Measurements from ENCODE around the gene OSTM1. TPM values are rescaled to one million over a fixed set of nuclear protein-coding genes. Genes with fewer than 3 reads are reported as not detected.
"Not testable (repeated sequence)": the region's sequence is repeated elsewhere in the genome, so short reads cannot be mapped to it uniquely, and the experiment has no call there.

Gene OSTM1
- total RNA-seq, 2 donors from 2014 or later, result 44.6 to 73.1 TPM

DNA sequence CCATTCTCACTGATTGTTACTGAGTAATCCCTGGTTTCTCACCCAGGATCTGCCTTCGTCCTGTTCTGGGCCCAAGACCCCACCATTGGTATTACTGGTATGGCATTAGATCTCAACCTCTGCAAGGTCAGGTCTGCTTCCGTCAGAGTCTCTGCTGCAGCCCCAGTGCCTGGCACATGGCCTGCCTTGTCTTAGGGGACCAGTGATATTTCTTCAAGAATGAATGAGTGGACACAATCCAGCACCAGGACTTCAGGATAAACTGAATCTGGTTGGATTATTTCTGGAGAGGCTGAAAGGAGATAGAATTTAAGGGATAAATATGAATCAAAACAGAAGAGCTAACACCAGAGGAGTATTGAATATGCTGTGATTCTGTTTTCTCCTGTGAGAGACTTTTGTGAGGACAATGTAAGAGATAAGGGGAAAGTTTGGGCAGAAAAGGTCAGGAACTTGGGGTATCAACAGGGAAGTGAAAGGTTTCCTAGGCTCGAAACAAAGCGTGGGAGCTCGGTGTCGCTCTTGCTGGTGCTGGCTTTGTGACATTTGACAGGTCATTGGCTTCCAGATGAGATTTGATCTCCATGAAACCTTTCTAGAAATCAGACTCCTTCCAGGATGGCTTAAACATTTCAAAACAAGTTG is 53.9 kb downstream of the OSTM1 start:
- intact Hi-C loops (cut with DNase I), result no loop called here

DNA sequence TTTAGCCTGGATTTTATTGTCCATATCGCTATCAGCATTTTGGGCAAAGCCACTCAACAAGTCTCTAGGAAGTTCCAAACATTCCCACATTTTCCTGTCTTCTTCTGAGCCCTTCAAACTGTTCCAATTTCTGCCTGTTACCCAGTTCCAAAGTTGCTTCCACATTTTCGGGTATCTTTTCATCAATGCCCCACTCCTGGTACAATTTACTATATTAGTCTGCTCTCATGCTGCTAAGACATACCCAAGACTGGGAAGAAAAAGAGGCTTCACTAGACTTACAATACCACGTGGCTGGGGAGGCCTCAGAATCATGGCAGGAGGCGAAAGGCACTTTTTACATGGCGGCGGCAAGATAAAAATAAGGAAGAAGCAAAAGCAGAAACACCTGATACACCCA is 58.3 kb downstream of the OSTM1 start:
- H3K9me3 ChIP-seq; H3K27ac ChIP-seq; H3K36me3 ChIP-seq; H3K27me3 ChIP-seq (replicated peaks; ENCODE audit: insufficient read depth); H3K4me3 ChIP-seq; intact Hi-C loops (cut with DNase I); H3K4me1 ChIP-seq (replicated peaks); DNase-seq (ENCODE audit: low spot score): not testable (repeated sequence)
- 87% methylated on average over 6 of the region's 6 CpGs for WGBS

More for the DNA sequence above, 53.9 kb downstream of the OSTM1 start:
- Histone ChIP-seq H3K27me3 (replicated peaks; ENCODE audit: insufficient read depth) (no peaks in the 10 kb centered on the region), H3K4me3 (no peak overlapping the region), H3K9me3 (no peaks in the 10 kb centered on the region), H3K27ac (no peak overlapping the region), H3K36me3 (no peaks in the 10 kb centered on the region), H3K4me1 (replicated peaks) (no peaks in the 10 kb centered on the region)
- 94% methylated on average over 6 of the region's 6 CpGs for WGBS
- TF ChIP-seq, protein P1, sequence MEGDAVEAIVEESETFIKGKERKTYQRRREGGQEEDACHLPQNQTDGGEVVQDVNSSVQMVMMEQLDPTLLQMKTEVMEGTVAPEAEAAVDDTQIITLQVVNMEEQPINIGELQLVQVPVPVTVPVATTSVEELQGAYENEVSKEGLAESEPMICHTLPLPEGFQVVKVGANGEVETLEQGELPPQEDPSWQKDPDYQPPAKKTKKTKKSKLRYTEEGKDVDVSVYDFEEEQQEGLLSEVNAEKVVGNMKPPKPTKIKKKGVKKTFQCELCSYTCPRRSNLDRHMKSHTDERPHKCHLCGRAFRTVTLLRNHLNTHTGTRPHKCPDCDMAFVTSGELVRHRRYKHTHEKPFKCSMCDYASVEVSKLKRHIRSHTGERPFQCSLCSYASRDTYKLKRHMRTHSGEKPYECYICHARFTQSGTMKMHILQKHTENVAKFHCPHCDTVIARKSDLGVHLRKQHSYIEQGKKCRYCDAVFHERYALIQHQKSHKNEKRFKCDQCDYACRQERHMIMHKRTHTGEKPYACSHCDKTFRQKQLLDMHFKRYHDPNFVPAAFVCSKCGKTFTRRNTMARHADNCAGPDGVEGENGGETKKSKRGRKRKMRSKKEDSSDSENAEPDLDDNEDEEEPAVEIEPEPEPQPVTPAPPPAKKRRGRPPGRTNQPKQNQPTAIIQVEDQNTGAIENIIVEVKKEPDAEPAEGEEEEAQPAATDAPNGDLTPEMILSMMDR (IDR thresholded peaks at IDR 0.05), result no peak
- TF ChIP-seq POLR2A (IDR thresholded peaks at IDR 0.05), result no peak
- TF ChIP-seq POLR2AphosphoS5 (IDR thresholded peaks at IDR 0.05), result no peak
- no peak for DNase-seq (ENCODE audit: low spot score)

DNA sequence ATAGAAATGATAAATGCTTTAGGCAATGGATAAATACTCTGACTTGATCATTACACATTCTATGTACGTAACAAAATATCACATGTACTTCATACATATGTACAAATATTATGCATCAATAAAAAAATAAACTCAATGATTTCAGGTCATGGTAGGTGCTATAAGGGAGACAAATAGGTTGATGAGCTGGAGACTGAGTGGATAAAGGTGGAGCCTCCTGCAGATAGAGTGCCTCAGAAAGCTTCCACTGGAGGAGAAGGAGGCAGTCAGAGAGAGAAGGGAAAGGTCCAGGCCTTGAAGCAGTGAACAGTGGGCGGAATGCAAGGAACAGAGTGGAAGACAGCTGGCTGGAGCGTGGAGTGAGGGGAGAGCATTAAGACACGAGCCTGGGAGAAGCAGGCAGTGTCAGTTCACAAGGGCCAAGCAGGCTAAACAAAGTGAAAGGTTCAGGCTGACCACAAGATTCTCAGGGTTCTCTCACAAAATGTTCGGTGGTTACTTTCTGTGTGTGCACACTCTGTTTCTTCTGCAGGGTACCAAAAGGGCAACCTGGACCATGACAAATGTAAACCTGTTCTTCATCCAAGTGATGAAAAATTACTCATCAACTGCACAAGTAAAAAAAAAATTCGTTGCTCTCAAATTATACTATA is 60.6 kb downstream of the OSTM1 start:
- Histone ChIP-seq H3K9me3 (no peaks in the 10 kb centered on the region), H3K4me1 (replicated peaks) (no peaks in the 10 kb centered on the region), H3K36me3 (no peaks in the 10 kb centered on the region), H3K27me3 (replicated peaks; ENCODE audit: insufficient read depth) (no peaks in the 10 kb centered on the region), H3K27ac (no peak overlapping the region), H3K4me3 (no peak overlapping the region)
- intact Hi-C loops (cut with DNase I), result no loop called here
- DNase-seq (ENCODE audit: low spot score), result no peak
- 82% methylated on average over 6 of the region's 6 CpGs for WGBS
- TF ChIP-seq POLR2AphosphoS5 (IDR thresholded peaks at IDR 0.05) (no peak), POLR2A (IDR thresholded peaks at IDR 0.05) (no peak)
- TF ChIP-seq, protein P1 (IDR thresholded peaks at IDR 0.05), result no peak

DNA sequence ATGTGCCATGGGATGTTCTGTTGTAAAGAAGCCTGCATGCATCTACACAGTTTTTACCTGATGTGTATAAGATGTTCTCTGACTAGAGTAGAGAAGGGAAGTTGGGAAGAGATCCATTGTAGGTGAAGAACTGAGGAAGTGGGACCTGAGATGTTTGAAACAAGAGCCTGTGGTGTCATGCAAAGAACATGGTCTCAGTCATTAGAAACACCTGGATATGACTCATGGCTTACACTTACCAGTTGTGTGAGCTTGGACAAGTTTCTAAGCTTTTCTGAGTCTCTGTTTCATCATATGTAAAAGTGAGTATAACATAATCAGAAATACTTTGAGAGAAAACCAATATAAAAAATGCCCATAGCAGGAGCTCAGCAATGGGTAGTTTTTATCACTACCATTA is 64.6 kb downstream of the OSTM1 start:
- intact Hi-C loops (cut with DNase I), result no loop called here
- Histone ChIP-seq H3K4me1 (replicated peaks) (no peaks in the 10 kb centered on the region), H3K4me3 (no peak overlapping the region)

DNA sequence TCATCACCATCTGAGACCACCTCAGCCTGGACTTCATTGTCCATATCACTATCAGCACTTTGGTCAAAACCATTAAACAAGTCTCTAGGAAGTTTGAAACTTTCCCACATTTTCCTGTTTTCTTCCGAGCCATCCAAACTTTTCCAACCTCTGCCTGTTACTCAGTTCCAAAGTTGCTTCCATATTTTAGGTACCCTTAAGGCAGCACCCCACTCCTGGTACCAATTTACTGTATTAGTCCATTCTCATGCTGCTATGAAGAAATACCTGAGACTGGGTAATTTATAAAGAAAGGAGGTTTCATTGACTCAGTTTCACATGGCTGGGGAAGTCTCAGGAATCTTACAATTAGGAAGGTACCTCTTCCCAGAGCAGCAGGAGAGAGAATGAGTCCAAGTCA is 65.3 kb downstream of the OSTM1 start:
- not testable (repeated sequence) for DNase-seq (ENCODE audit: low spot score); H3K27ac ChIP-seq
- 100% methylated on average over 1 of the region's 1 CpG for WGBS

More for the DNA sequence above, 64.6 kb downstream of the OSTM1 start:
- H3K9me3 ChIP-seq, result no peaks in the 10 kb centered on the region
- H3K36me3 ChIP-seq, result no peaks in the 10 kb centered on the region
- no peak for DNase-seq (ENCODE audit: low spot score)
- TF ChIP-seq POLR2AphosphoS5 (IDR thresholded peaks at IDR 0.05) (no peak), POLR2A (IDR thresholded peaks at IDR 0.05) (no peak)
- TF ChIP-seq, protein P1 (IDR thresholded peaks at IDR 0.05), result no peak
- H3K27ac ChIP-seq, result no peak overlapping the region
- no peaks in the 10 kb centered on the region for H3K27me3 ChIP-seq (replicated peaks; ENCODE audit: insufficient read depth)

DNA sequence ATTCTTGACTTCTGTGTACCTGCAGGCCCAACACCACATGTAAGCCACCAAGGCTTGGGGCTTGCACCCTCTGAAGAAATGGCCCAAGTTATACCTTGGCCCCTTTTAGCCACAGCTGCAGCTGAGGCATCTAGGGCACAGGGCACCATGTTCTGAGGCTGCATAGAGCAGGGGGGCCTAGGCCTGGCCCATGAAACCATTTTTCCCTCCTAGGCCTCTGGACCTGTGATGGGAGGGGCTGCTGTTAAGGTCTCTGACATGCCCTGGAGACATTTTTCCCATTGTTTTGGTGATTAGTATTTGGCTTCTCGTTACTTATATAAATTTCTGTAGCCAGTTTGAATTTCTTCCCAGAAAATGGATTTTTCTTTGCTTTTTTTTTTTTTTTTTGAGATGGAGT is 66.2 kb downstream of the OSTM1 start:
- WGBS, result 90% methylated on average over 1 of the region's 1 CpG
- intact Hi-C loops (cut with DNase I), result no loop called here
- Histone ChIP-seq H3K27ac (no peak overlapping the region), H3K27me3 (replicated peaks; ENCODE audit: insufficient read depth) (no peaks in the 10 kb centered on the region), H3K4me3 (no peak overlapping the region), H3K4me1 (replicated peaks) (no peaks in the 10 kb centered on the region), H3K9me3 (no peaks in the 10 kb centered on the region), H3K36me3 (no peaks in the 10 kb centered on the region)
- TF ChIP-seq POLR2AphosphoS5 (IDR thresholded peaks at IDR 0.05) (no peak), POLR2A (IDR thresholded peaks at IDR 0.05) (no peak)
- TF ChIP-seq, protein P1 (IDR thresholded peaks at IDR 0.05), result no peak
- no peak for DNase-seq (ENCODE audit: low spot score)

More for the DNA sequence above, 65.3 kb downstream of the OSTM1 start:
- H3K36me3 ChIP-seq; H3K9me3 ChIP-seq; H3K27me3 ChIP-seq (replicated peaks; ENCODE audit: insufficient read depth); H3K4me1 ChIP-seq (replicated peaks); intact Hi-C loops (cut with DNase I); H3K4me3 ChIP-seq: not testable (repeated sequence)

Data from prostate gland (tissue), 2 donors.